Stimulated activated CD8-positive, alpha-beta memory T cell treated with anti-CD3 and anti-CD28 coated beads, Interleukin-15, amount 100 ng/mL, for 24 hours (primary cell): ENCODE data around the gene ADRB2.
"Not testable (repeated sequence)": the region's sequence is repeated elsewhere in the genome, so short reads cannot be mapped to it uniquely, and the experiment has no call there.

Experiments
- DNase-seq: peaks from one replicate; pipeline ENCODE4 v3.0.0-alpha.2; 2020; ENCODE audit warnings: low read depth

Gene ADRB2

GRCh38 chr5:148855249-148856008 is 29.0 kb downstream of the ADRB2 start:
- DNase-seq, result no peak

- DNase-seq, result no peak
Observed at GRCh38 chr5:148856009-148856367, 29.6 kb downstream of the ADRB2 start.

GRCh38 chr5:148856424-148856823 is 30.0 kb downstream of the ADRB2 start:
- DNase-seq, result no peak

GRCh38 chr5:148857474-148857873 is 31.1 kb downstream of the ADRB2 start:
- no peak for DNase-seq

DNA sequence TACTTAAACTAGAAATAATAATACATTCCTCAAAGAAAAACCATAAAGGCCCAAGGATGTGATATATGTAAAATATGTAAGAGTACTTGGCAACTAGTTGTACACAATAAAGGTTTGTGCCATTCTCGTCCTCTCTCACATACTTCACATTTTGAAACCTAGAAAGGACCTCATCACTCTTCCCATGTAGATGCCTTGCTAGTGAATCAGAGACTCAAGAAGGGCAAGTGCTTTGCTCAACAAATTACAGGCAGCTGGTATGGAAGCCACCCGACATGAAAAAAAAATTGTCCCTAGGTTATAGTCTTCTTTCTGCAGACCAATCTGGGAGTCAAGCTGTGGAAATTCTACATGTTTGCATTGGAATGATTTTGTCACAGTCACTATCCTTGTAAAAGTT is 31.7 kb downstream of the ADRB2 start:
- DNase-seq, result no peak

DNA sequence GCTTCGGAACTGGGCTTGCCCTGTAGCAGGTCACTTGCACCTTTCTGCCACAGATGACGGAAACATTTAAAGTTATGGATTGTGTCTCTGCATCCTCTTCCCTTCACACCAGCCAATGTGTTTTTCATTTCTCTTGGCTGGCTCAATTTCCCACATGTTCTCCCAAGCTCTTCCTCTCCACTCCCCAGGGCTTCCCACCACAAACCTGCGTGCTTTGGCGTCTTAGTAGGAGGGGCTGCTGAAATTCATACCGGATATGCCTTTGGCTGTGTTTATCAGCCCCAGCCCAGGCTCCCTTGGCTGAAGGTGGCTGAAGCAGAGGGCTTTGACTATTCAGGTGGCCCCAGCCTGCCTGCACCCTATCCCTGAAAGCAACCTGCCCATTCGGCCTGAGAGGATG is 32.1 kb downstream of the ADRB2 start:
- DNase-seq, result no peak

DNA sequence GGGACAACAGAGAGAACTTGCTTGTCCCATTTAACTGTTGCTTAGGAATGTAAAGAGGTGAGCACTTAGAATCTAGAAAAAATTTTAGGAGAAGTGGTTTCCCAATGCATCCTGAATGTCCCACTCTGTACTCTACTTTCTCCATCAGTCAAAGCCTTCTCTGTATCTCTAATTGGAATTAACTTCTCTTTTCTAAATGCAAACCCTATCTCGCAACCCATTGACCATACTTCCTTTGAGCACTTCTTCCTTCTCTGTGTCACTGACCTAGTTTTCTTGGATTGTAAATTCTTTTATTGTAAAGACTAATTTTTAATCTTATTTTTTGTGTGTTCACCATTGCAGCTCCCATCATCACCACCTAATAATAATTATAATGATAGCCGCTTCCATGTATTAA is 33.3 kb downstream of the ADRB2 start:
- DNase-seq, result no peak

GRCh38 chr5:148860599-148860998 is 34.2 kb downstream of the ADRB2 start:
- DNase-seq, result no peak

DNA sequence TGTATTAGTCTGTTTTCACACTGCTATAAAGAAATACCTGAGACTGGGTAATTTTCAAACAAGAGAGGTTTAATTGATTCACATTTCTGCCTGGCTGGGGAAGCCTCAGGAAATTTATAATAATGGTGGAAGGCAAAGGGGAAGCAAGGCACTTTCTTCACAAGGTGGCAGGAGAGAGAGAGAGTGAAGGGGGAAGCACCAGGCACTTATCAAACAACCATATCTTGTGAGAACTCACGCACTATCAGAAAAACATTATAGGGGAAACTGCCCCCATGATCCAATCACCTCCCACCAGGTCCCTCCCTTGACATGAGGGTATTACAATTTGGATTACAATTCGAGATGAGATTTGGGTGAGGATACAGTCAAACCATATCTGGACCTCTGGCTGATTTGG is 34.7 kb downstream of the ADRB2 start:
- DNase-seq, result no peak

DNA sequence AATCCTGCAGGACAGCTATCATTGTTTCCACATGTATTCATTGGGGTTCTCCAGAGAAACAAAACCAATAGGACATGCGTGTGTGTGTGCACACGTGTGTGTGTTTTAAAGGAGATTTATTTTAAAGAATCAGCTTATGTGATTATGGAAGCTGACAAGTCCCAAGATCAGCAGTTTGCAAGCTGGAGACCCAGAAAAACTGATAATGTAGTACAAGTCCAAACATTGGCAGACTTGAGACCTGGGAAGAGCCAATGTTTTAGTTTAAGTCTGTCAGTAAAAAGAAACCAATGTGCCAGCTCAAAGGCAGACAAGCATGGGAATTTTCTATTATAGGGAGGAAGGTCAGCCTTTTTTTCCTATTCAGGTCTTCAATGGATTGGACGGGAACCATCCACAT is 35.3 kb downstream of the ADRB2 start:
- DNase-seq, result no peak

DNA sequence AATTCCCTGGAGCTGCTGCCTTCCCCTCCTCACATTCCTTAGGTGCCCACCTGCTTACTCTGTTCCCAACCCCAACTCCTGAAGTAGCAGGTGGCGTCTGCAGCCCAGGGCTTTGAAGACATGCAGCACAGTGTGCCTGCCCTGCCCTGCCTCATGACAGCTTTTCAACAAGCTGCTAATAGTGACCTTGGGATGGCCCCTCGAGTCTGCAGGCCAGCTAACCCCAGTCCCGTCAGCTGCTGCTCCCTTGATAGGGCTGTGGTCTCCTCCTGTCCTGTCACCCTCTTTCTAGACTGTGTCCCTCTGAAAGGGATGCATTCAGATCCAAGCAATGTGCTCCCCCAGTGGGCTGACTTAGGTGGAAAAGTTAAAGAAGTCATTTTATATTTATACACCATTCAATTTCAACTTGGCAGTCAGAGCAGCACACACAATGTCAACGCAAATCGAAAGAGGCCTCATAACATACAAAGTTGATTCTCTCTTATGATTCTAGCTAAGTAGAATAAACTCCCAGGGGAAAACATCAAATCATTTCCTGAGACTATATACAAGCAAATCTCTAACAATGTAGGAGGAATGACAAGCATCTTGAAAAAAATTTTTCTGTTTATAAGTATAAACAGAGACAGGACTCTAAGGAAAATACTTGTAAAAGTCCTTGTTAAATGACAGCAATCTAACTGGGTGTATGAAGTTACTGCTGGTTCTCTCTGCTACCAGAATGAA is 37.9 kb downstream of the ADRB2 start:
- DNase-seq, result no peak

- DNase-seq, result no peak
Observed at GRCh38 chr5:148866024-148866423, 39.6 kb downstream of the ADRB2 start.

DNA sequence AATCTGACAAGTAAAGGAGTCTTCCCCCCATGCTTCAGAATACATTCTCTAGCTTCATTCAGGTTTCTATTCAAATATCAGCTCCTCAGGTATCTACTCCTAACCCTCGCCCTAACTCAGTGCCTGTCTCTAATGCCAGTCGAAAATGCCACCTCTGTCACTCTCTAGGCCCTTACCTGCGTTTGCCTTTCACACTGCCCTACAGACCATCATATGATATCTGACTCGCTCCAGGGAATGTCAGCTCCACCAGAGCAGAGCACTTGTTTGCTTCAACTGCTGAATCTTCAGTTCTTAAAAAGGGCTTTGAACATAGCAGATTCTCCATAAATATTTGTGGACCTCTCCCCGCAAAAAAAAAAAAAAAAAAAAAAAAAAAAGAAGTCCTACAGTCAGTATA is 46.7 kb downstream of the ADRB2 start:
- DNase-seq, result no peak

DNA sequence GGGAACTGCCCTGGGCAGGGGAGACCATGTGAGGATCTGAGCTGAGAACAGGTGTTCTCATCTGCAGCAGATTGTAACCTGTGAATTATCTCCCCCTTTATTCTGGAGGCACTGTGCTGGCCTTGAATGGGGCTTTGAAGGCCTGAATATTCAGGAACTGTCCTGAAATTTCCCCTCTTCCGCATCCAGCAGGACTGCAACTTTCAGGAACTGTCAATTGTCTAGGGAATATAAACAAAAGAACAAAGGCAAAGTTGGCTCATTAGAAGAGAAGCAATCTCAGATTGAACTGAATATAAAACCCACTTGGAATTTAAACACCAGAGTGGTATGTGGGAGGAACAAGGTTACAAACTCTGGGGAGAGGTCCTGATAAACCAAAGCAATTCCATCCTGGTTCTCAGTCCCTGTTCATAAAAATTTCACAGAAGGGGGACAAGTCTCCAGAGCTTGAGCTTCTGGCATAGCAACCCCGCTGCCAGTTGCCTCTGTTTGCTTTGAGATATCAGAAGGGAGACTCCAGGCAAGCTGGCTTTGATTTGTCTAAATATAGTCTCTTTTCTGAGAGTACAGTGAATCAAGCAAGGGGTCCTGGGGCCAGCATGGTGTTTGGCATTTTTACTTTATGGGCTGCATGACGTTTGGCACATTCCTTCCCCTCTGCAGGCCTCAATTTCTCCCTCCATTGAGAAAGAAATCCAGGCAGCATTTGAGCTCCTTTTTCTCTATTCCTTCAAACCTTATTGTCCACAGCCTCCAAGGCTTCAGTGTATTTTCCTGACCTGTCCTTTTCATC is 47.5 kb downstream of the ADRB2 start:
- no peak for DNase-seq

DNA sequence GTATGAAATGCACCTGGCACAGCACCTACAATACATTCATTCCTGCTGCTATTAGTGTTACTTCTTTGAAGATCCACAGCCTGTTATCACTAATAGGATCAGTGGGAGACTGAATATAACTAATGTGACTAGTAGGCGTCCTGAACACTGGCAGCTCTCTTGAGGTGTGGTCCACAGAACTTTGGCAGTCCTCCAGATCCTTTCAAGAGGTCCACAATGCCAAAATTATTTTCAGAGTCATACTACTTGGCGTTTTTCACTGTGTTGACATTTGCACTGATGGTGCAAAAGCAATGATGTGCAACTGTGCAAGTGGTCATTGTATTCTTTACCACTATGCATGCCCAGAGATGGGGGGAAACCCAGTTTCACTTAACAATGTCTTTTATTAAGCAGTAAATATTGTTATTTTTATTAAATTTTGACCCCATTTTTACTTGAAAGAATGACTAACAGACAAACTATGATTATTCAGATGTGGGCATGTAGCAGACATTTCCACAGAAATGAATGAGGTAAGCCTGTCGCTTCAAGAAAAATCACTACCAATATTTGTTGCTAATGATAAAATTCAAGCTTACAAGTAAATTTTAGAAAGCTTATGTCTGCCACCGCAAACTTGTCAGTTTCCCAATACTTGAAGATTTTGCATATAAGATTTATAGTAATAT is 48.9 kb downstream of the ADRB2 start:
- no peak for DNase-seq

DNA sequence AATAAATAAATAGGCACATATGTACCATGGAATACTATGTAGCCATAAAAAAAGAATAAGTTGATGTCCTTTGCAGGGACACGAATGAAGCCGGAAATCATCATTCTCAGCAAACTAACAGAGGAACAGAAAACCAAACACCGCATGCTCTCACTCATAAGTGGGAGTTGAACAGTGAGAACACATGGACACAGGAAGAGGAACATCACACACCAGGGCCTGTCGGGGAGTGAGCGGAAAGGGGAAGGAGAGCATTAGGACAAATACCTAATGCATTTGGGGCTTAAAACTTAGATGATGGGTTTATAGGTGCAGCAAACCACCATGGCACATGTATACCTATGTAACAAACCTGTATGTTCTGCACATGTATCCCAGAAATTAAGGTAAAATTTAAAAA is 51.0 kb downstream of the ADRB2 start:
- DNase-seq, result not testable (repeated sequence)
